Testis (tissue), 3 donors: ENCODE results near the gene SLC10A2. TPM values are rescaled to one million over a fixed set of nuclear protein-coding genes. Genes with fewer than 3 reads are reported as not detected.
"Not testable (repeated sequence)": the region's sequence is repeated elsewhere in the genome, so short reads cannot be mapped to it uniquely, and the experiment has no call there.

Experiments used
- DNase-seq: peaks from one replicate; pipeline ENCODE4 v3.0.0-alpha.2; 2019
- H3K27ac ChIP-seq, 2 donors: fragments of 200-600 bp; sonication (generic); one replicate each; pipeline ENCODE4 v1.5.1; 2019
- H3K27me3 ChIP-seq: fragments of 200-600 bp; sonication (generic); one replicate; pipeline ENCODE4 v1.5.1; 2019
- H3K36me3 ChIP-seq: fragments of 200-600 bp; sonication (generic); one replicate; pipeline ENCODE4 v1.5.1; 2017; ENCODE audit warnings: low read depth; ENCODE audit errors: missing control alignments
- H3K4me1 ChIP-seq: fragments of 200-600 bp; sonication (generic); one replicate; pipeline ENCODE4 v1.5.1; 2019
- H3K4me3 ChIP-seq, 2 donors: fragments of 200-600 bp; sonication (generic); one replicate each; pipeline ENCODE4 v1.5.1; 2017 to 2019
- H3K9me3 ChIP-seq: fragments of 200-600 bp; sonication (generic); one replicate; pipeline ENCODE4 v1.5.1; 2017
- CTCF ChIP-seq, 3 experiments: fragments of 450-650 bp in 2 of 3; fragments of 200-600 bp in 1 of 3; sonication (generic) in 1 of 3; IDR thresholded peaks; one replicate each; pipeline ENCODE4 v1.5.1; 2016 to 2019; ENCODE audit warnings: antibody characterized with exemption in 3 of 3, mild to moderate bottlenecking in 2 of 3, moderate library complexity in 1 of 3
- POLR2A ChIP-seq: fragments of 450-650 bp; IDR thresholded peaks from one replicate; pipeline ENCODE4 v1.6.1; 2017; ENCODE audit warnings: antibody characterized with exemption, mild to moderate bottlenecking, moderate library complexity
- WGBS, 2 donors: methylation state at CpG; one replicate each; pipeline ENCODE4 v1.1.5; 2018; 5-methylcytosine and 5-hydroxymethylcytosine counted together
- intact Hi-C: fragments of 100-400 bp; cut with DNase I; formaldehyde crosslinking; loops from one replicate; pipeline ENCODE4 v1.15.1; 2023; ENCODE audit warnings: low total_unique reads
- polyA plus RNA-seq: library from polyadenylated mRNA; stranded (reverse); fragments of 350-450 nt; fragmentation: Illumina TruSeq; extraction: RNeasy Lipid Tissue Mini Kit (QIAGEN cat#74804); gene quantifications from one replicate; pipeline ENCODE4 v1.2.3, GENCODE V29; 2014; ENCODE audit warnings: low read depth, low replicate concordance; ENCODE audit not compliant: insufficient read depth
- total RNA-seq, 2 donors: library from RNA; depleted of rRNA; stranded (reverse); fragments of >200 nt; gene quantifications; one replicate each; pipeline ENCODE4 v1.2.3, GENCODE V29; 2016

Gene SLC10A2
- total and polyA plus RNA-seq, 3 donors from 2014 or later = not detected

GRCh38 chr13:103097366-103097928 lies 31.2 kb upstream of the SLC10A2 start:
- H3K36me3 ChIP-seq = no peaks in the 10 kb centered on the region
- TF ChIP-seq CTCF (IDR thresholded peaks at IDR 0.05) (no peak), POLR2A (no peak)
- intact Hi-C loops = no loop called here
- no peaks in the 10 kb centered on the region for H3K4me1 ChIP-seq
- 86 to 92% methylated on average over 7 of the region's 7 CpGs for WGBS, 2 donors
- H3K4me3 ChIP-seq = no peak overlapping the region
- H3K9me3 ChIP-seq = no peaks in the 10 kb centered on the region
- H3K27ac ChIP-seq = no peak overlapping the region
- DNase-seq = no peak
- no peaks in the 10 kb centered on the region for H3K27me3 ChIP-seq

- DNase-seq, H3K4me1 ChIP-seq, H3K27ac ChIP-seq, H3K27me3 ChIP-seq, H3K9me3 ChIP-seq, H3K36me3 ChIP-seq, H3K4me3 ChIP-seq, intact Hi-C loops: not testable (repeated sequence)
- WGBS, 2 donors = 72 to 91% methylated on average over 1 of the region's 1 CpG
Observed at GRCh38 chr13:103093649-103094048, 27.4 kb upstream of the SLC10A2 start.

GRCh38 chr13:103087275-103087674 lies 21.1 kb upstream of the SLC10A2 start:
- Histone ChIP-seq H3K27ac (no peak overlapping the region), H3K9me3 (no peaks in the 10 kb centered on the region), H3K4me1 (no peaks in the 10 kb centered on the region), H3K27me3 (no peaks in the 10 kb centered on the region), H3K4me3 (no peak overlapping the region), H3K36me3 (no peaks in the 10 kb centered on the region)
- WGBS, 2 donors = 80 to 85% methylated on average over 3 of the region's 3 CpGs
- intact Hi-C loops = no loop called here
- no peak for TF ChIP-seq POLR2A
- TF ChIP-seq CTCF (IDR thresholded peaks at IDR 0.05) = no peak
- no peak for DNase-seq

GRCh38 chr13:103081435-103081834 lies 15.2 kb upstream of the SLC10A2 start:
- H3K4me3 ChIP-seq = no peak overlapping the region
- H3K27ac ChIP-seq = no peak overlapping the region
- no peaks in the 10 kb centered on the region for H3K36me3 ChIP-seq
- no peaks in the 10 kb centered on the region for H3K9me3 ChIP-seq
- intact Hi-C loops = no loop called here
- no peak for TF ChIP-seq POLR2A
- TF ChIP-seq CTCF (IDR thresholded peaks at IDR 0.05) = no peak
- no peaks in the 10 kb centered on the region for H3K4me1 ChIP-seq
- no peak for DNase-seq
- 64 to 74% methylated on average over 2 of the region's 2 CpGs for WGBS, 2 donors
- no peaks in the 10 kb centered on the region for H3K27me3 ChIP-seq

GRCh38 chr13:103078158-103078557 lies 11.9 kb upstream of the SLC10A2 start:
- Histone ChIP-seq H3K27ac (no peak overlapping the region), H3K4me3 (no peak overlapping the region), H3K36me3 (no peaks in the 10 kb centered on the region), H3K4me1 (no peaks in the 10 kb centered on the region), H3K9me3 (no peaks in the 10 kb centered on the region), H3K27me3 (no peaks in the 10 kb centered on the region)
- 72 to 78% methylated on average over 5 of the region's 5 CpGs for WGBS, 2 donors
- no peak for TF ChIP-seq POLR2A
- no peak for DNase-seq
- intact Hi-C loops = no loop called here

- no peaks in the 10 kb centered on the region for H3K4me1 ChIP-seq
- 96 to 100% methylated on average over 1 of the region's 1 CpG for WGBS, 2 donors
- intact Hi-C loops = no loop called here
- H3K36me3 ChIP-seq = no peaks in the 10 kb centered on the region
- H3K27me3 ChIP-seq = no peaks in the 10 kb centered on the region
- H3K27ac ChIP-seq = no peak overlapping the region
- no peak for DNase-seq
- TF ChIP-seq CTCF (IDR thresholded peaks at IDR 0.05) (no peak), POLR2A (no peak)
- no peaks in the 10 kb centered on the region for H3K9me3 ChIP-seq
- no peak overlapping the region for H3K4me3 ChIP-seq
Observed at GRCh38 chr13:103068836-103069235, 2.6 kb upstream of the SLC10A2 start.
